ENCODE measurements around the gene RAPGEF4.

The RAPGEF4 gene

GRCh38 chr2:172976816-172977215, 241.2 kb downstream of the RAPGEF4 start:
- in situ Hi-C loops (cut with HindIII; ENCODE audit: low sequenced_read_pairs), result no loop called here
- DNase-seq (ENCODE audit: low read depth, low spot score), result no peak

GRCh38 chr2:172977270-172978062, 241.8 kb downstream of the RAPGEF4 start:
- H3K4me3 ChIP-seq (ENCODE audit: low read depth, low read length), result no peak overlapping the region
- in situ Hi-C loops (cut with HindIII; ENCODE audit: low sequenced_read_pairs), result no loop called here
- peak; percentile 19 for TF ChIP-seq CTCF (IDR thresholded peaks at IDR 0.05; ENCODE audit: low read depth, low read length)
- DNase-seq (ENCODE audit: low read depth, low spot score), result no peak

More at GRCh38 chr2:172976816-172977215, 241.2 kb downstream of the RAPGEF4 start:
- no peak for TF ChIP-seq CTCF (IDR thresholded peaks at IDR 0.05; ENCODE audit: low read depth, low read length)
- no peak overlapping the region for H3K4me3 ChIP-seq (ENCODE audit: low read depth, low read length)

GRCh38 chr2:172978063-172978383, 242.4 kb downstream of the RAPGEF4 start:
- DNase-seq (ENCODE audit: low read depth, low spot score), result no peak
- no peak overlapping the region for H3K4me3 ChIP-seq (ENCODE audit: low read depth, low read length)
- no peak for TF ChIP-seq CTCF (IDR thresholded peaks at IDR 0.05; ENCODE audit: low read depth, low read length)
- in situ Hi-C loops (cut with HindIII; ENCODE audit: low sequenced_read_pairs), result no loop called here

GRCh38 chr2:172985139-172985892, 249.7 kb downstream of the RAPGEF4 start:
- no peak overlapping the region for H3K4me3 ChIP-seq (ENCODE audit: low read depth, low read length)
- no peak for TF ChIP-seq CTCF (IDR thresholded peaks at IDR 0.05; ENCODE audit: low read depth, low read length)
- in situ Hi-C loops (cut with HindIII; ENCODE audit: low sequenced_read_pairs), result no loop called here
- DNase-seq (ENCODE audit: low read depth, low spot score), result peak; percentile 25

- in situ Hi-C loops (cut with HindIII; ENCODE audit: low sequenced_read_pairs), result no loop called here
- TF ChIP-seq CTCF (IDR thresholded peaks at IDR 0.05; ENCODE audit: low read depth, low read length), result no peak
- DNase-seq (ENCODE audit: low read depth, low spot score), result no peak
- no peak overlapping the region for H3K4me3 ChIP-seq (ENCODE audit: low read depth, low read length)
These were observed 250.4 kb downstream of the RAPGEF4 start for GRCh38 chr2:172986040-172986439.

GRCh38 chr2:172988728-172989127, 253.1 kb downstream of the RAPGEF4 start:
- in situ Hi-C loops (cut with HindIII; ENCODE audit: low sequenced_read_pairs), result no loop called here
- no peak overlapping the region for H3K4me3 ChIP-seq (ENCODE audit: low read depth, low read length)
- DNase-seq (ENCODE audit: low read depth, low spot score), result no peak
- TF ChIP-seq CTCF (IDR thresholded peaks at IDR 0.05; ENCODE audit: low read depth, low read length), result no peak
